BE2C (cell line): ENCODE measurements around the gene FABP3.

Source experiments
- DNase-seq: peaks from one replicate; pipeline ENCODE4 v3.0.0-alpha.2; 2020
- H3K27me3 ChIP-seq: fragments of 250-450 bp; sonication (Bioruptor Pico); 2 replicates; pipeline ENCODE4 v1.5.1; 2020; ENCODE audit warnings: mild to moderate bottlenecking
- H3K36me3 ChIP-seq: fragments of 250-450 bp; sonication (Bioruptor Pico); 2 replicates; pipeline ENCODE4 v1.5.1; 2020; ENCODE audit warnings: mild to moderate bottlenecking
- H3K4me1 ChIP-seq: fragments of 250-450 bp; sonication (Bioruptor Pico); 2 replicates; pipeline ENCODE4 v1.5.1; 2020
- H3K4me3 ChIP-seq: 2 replicates; pipeline ENCODE4 v1.5.1; 2011; ENCODE audit warnings: low read depth, low read length
- H3K9me3 ChIP-seq: fragments of 250-450 bp; sonication (Bioruptor Pico); 2 replicates; pipeline ENCODE4 v1.5.1; 2020
- CTCF ChIP-seq: IDR thresholded peaks from 2 replicates; pipeline ENCODE4 v1.5.1; 2012; ENCODE audit warnings: mild to moderate bottlenecking, low read depth, low read length

The FABP3 gene

GRCh38 chr1:31372751-31373055 lies 173 bp downstream of the FABP3 start:
- H3K27me3 ChIP-seq = no peaks in the 10 kb centered on the region
- H3K4me1 ChIP-seq = no peaks in the 10 kb centered on the region
- H3K9me3 ChIP-seq = no peaks in the 10 kb centered on the region
- no peak for TF ChIP-seq CTCF
- DNase-seq = no peak
- peak overlapping the region; percentile 56 for H3K4me3 ChIP-seq
- no peaks in the 10 kb centered on the region for H3K36me3 ChIP-seq

- no peak overlapping the region for H3K4me3 ChIP-seq
- H3K27me3 ChIP-seq = no peaks in the 10 kb centered on the region
- H3K36me3 ChIP-seq = no peaks in the 10 kb centered on the region
- no peak for DNase-seq
- no peak for TF ChIP-seq CTCF
- H3K4me1 ChIP-seq = no peaks in the 10 kb centered on the region
- no peaks in the 10 kb centered on the region for H3K9me3 ChIP-seq
Observed at GRCh38 chr1:31372051-31372450, 825 bp downstream of the FABP3 start.

- Histone ChIP-seq H3K27me3 (no peaks in the 10 kb centered on the region), H3K4me3 (no peak overlapping the region), H3K36me3 (no peaks in the 10 kb centered on the region), H3K4me1 (no peaks in the 10 kb centered on the region), H3K9me3 (no peaks in the 10 kb centered on the region)
- DNase-seq = no peak
- TF ChIP-seq CTCF = no peak
Observed at GRCh38 chr1:31371121-31371959, 1.5 kb downstream of the FABP3 start.

GRCh38 chr1:31370565-31370964 lies 2.3 kb downstream of the FABP3 start:
- no peak for TF ChIP-seq CTCF
- Histone ChIP-seq H3K4me1 (no peaks in the 10 kb centered on the region), H3K4me3 (no peak overlapping the region), H3K9me3 (no peaks in the 10 kb centered on the region), H3K27me3 (no peaks in the 10 kb centered on the region), H3K36me3 (no peaks in the 10 kb centered on the region)
- DNase-seq = no peak

GRCh38 chr1:31370021-31370420 lies 2.9 kb downstream of the FABP3 start:
- Histone ChIP-seq H3K27me3 (no peaks in the 10 kb centered on the region), H3K4me3 (no peak overlapping the region), H3K4me1 (no peaks in the 10 kb centered on the region), H3K9me3 (no peaks in the 10 kb centered on the region), H3K36me3 (no peaks in the 10 kb centered on the region)
- DNase-seq = no peak
- TF ChIP-seq CTCF = no peak

GRCh38 chr1:31368611-31369107 lies 4.2 kb downstream of the FABP3 start:
- no peaks in the 10 kb centered on the region for H3K36me3 ChIP-seq

More at GRCh38 chr1:31368611-31369107, 4.2 kb downstream of the FABP3 start:
- no peak for TF ChIP-seq CTCF
- H3K27me3 ChIP-seq = no peaks in the 10 kb centered on the region
- H3K4me1 ChIP-seq = no peaks in the 10 kb centered on the region
- no peak for DNase-seq
- H3K4me3 ChIP-seq = no peak overlapping the region
- H3K9me3 ChIP-seq = no peaks in the 10 kb centered on the region
